Measurements from ENCODE around the gene MPZL3.
"Not testable (repeated sequence)": the region's sequence is repeated elsewhere in the genome, so short reads cannot be mapped to it uniquely, and the experiment has no call there.

Gene MPZL3

DNA sequence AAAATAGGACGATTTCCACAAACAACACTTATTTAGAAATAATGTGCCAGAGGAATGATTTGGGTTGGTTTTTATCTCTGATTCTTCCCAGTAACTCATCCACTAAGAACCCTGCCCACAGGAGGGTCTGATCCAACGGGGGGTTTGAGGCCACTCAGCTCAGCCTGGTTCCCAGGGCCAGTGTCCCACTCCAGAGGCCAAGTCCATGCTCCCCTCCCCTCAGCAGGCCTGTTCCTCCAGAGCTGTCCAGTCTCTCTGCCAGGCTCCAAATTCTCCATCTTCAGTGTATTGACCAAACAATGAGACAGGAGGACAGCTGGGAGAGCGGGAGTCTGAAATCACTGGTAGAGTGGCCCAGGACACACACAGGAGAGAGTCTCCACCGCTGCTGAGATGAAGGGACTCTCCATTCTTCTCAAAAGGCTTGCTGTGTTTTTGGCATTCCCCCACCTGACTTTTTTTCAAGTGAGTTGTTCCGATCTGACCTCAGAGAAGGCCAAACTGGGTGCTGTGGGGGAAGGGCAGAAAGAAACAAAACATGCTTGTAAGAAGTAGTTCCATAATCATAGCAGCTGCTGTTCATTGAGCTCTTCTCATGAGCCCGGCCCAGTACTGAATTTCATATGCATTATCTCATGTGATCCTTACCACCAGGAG is 58.1 kb downstream of the MPZL3 start:
- no peak for TF ChIP-seq CTCF (IDR thresholded peaks at IDR 0.05; ENCODE audit: low read depth, low read length, missing control alignments)
- no peak for DNase-seq (ENCODE audit: low read depth)

GRCh38 chr11:118192817-118193216 is 59.3 kb downstream of the MPZL3 start:
- not testable (repeated sequence) for H3K4me3 ChIP-seq (ENCODE audit: low read depth, low read length); DNase-seq (ENCODE audit: low read depth)

More for the DNA sequence above, 58.1 kb downstream of the MPZL3 start:
- no peak overlapping the region for H3K4me3 ChIP-seq (ENCODE audit: low read depth, low read length)

- DNase-seq (ENCODE audit: low read depth); H3K4me3 ChIP-seq (ENCODE audit: low read depth, low read length): not testable (repeated sequence)
Observed at GRCh38 chr11:118190942-118191506, 61.1 kb downstream of the MPZL3 start.

- DNase-seq (ENCODE audit: low read depth) = no peak
- H3K4me3 ChIP-seq (ENCODE audit: low read depth, low read length) = no peak overlapping the region
- TF ChIP-seq CTCF (IDR thresholded peaks at IDR 0.05; ENCODE audit: low read depth, low read length, missing control alignments) = no peak
Observed at GRCh38 chr11:118186346-118187107, 65.6 kb downstream of the MPZL3 start.

GRCh38 chr11:118184784-118185579 is 67.2 kb downstream of the MPZL3 start:
- no peak for DNase-seq (ENCODE audit: low read depth)

GRCh38 chr11:118183691-118184090 is 68.5 kb downstream of the MPZL3 start:
- not testable (repeated sequence) for DNase-seq (ENCODE audit: low read depth); H3K4me3 ChIP-seq (ENCODE audit: low read depth, low read length)

More at GRCh38 chr11:118184784-118185579, 67.2 kb downstream of the MPZL3 start:
- H3K4me3 ChIP-seq (ENCODE audit: low read depth, low read length) = no peak overlapping the region
- no peak for TF ChIP-seq CTCF (IDR thresholded peaks at IDR 0.05; ENCODE audit: low read depth, low read length, missing control alignments)

DNA sequence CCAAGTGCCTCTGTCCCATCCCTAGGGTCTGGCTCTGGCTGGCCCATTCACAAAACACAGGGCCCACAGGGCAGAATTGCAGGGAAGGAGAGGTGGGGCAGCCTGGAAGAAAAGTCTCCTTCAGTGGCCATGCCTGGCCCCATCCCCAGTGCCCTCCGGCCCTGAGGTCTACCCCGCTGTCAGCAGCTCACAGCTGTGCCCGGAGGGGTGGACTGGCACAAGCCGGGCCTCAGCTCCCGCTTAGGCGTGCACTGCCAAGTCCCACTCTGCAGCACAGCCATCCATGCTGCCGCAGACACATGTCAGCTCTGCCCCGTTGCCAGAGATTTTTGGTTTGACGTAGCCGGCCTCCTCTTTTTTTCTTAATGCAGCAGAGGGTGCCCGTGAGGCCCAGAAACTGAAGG is 71.9 kb downstream of the MPZL3 start:
- no peak for DNase-seq (ENCODE audit: low read depth)
- no peak for TF ChIP-seq CTCF (IDR thresholded peaks at IDR 0.05; ENCODE audit: low read depth, low read length, missing control alignments)

GRCh38 chr11:118176778-118177134 is 75.4 kb downstream of the MPZL3 start:
- TF ChIP-seq CTCF (IDR thresholded peaks at IDR 0.05; ENCODE audit: low read depth, low read length, missing control alignments) = no peak
- DNase-seq (ENCODE audit: low read depth) = no peak
- no peak overlapping the region for H3K4me3 ChIP-seq (ENCODE audit: low read depth, low read length)

More for the DNA sequence above, 71.9 kb downstream of the MPZL3 start:
- no peak overlapping the region for H3K4me3 ChIP-seq (ENCODE audit: low read depth, low read length)

Data from GM12864 (cell line).